ENCODE data around the gene HOXA3.
A peak's percentile ranks its signal among the peaks of the same experiment; 100 is the strongest.

The HOXA3 gene

GRCh38 chr7:27169658-27170425, 17.5 kb upstream of the HOXA3 start:
- DNase-seq (ENCODE audit: low read depth) = peak; percentile 51
- no peak for TF ChIP-seq CTCF (conservative IDR thresholded peaks at IDR 0.05; ENCODE audit: control insufficient read depth, insufficient read depth, low read depth, low read length)
- H3K4me3 ChIP-seq (ENCODE audit: control insufficient read depth, low read depth, low read length) = peak overlapping the region; percentile 60

- DNase-seq (ENCODE audit: low read depth) = peak; percentile 75
- no peak for TF ChIP-seq CTCF (conservative IDR thresholded peaks at IDR 0.05; ENCODE audit: control insufficient read depth, insufficient read depth, low read depth, low read length)
- H3K4me3 ChIP-seq (ENCODE audit: control insufficient read depth, low read depth, low read length) = peak overlapping the region; percentile 60
Observed at GRCh38 chr7:27168265-27168947, 16.0 kb upstream of the HOXA3 start.

GRCh38 chr7:27167916-27168264, 15.5 kb upstream of the HOXA3 start:
- no peak for TF ChIP-seq CTCF (conservative IDR thresholded peaks at IDR 0.05; ENCODE audit: control insufficient read depth, insufficient read depth, low read depth, low read length)
- peak overlapping the region; percentile 60 for H3K4me3 ChIP-seq (ENCODE audit: control insufficient read depth, low read depth, low read length)
- DNase-seq (ENCODE audit: low read depth) = peak; percentile 83

GRCh38 chr7:27166531-27167505, 14.4 kb upstream of the HOXA3 start:
- peak overlapping the region; percentile 77 for H3K4me3 ChIP-seq (ENCODE audit: control insufficient read depth, low read depth, low read length)
- TF ChIP-seq CTCF (conservative IDR thresholded peaks at IDR 0.05; ENCODE audit: control insufficient read depth, insufficient read depth, low read depth, low read length) = no peak
- DNase-seq (ENCODE audit: low read depth) = peak; percentile 71

- no peak for TF ChIP-seq CTCF (conservative IDR thresholded peaks at IDR 0.05; ENCODE audit: control insufficient read depth, insufficient read depth, low read depth, low read length)
- H3K4me3 ChIP-seq (ENCODE audit: control insufficient read depth, low read depth, low read length) = peak overlapping the region; percentile 77
- DNase-seq (ENCODE audit: low read depth) = peak; percentile 62
Observed at GRCh38 chr7:27165996-27166530, 13.7 kb upstream of the HOXA3 start.
